ENCODE data around the gene MT1E.
"Not testable (repeated sequence)": the region's sequence is repeated elsewhere in the genome, so short reads cannot be mapped to it uniquely, and the experiment has no call there.

MT1E gene

GRCh38 chr16:56674570-56674969 is 49.0 kb downstream of the MT1E start:
- not testable (repeated sequence) for DNase-seq

- no peak for DNase-seq
These were observed 50.2 kb downstream of the MT1E start for GRCh38 chr16:56675685-56676210.

Data from NCI-H1436 (cell line).